Measurements from ENCODE around the gene DNLZ.

The DNLZ gene

DNA sequence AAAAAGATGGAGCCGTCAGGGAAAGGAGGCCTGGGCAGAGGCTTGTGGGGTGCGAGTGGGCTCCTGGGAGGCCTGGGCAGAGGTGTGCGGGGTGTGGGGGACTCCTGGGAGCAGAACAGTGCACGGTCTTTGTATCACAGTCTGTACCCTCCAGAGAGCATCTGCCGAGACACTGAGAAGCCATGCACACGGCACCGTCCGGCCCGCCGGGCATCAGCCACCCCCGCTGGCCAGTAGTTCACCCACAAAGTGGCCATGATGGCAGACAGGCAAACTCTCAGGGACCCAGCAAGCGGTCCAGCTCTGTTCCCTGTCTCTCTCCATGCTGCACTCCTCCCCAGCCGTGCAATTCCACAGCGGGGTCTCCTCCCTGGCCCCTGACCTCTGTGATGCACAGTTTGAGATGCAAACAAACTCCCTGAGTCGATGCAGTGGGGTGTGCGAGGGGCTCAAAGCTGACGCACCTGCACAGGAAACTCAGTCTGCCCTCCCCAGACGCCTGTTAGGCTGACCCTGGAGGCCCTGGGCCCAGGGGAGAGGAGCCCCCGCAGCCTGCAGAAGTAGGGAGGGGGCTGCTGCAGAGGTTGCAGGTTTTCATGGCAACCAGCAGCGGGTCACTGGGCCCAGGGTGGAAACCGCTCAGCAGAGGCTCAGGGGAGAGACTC is 45.3 kb downstream of the DNLZ start:
- no peaks in the 10 kb centered on the region for H3K27me3 Mint-ChIP-seq
- peaks cover 15% of the 10 kb centered on the region for H3K4me1 Mint-ChIP-seq
- H3K9me3 Mint-ChIP-seq, result peaks cover 21 to 25% of the 10 kb centered on the region in 2 donors
- no peak overlapping the region for H3K4me3 Mint-ChIP-seq
- ATAC-seq (no peak), DNase-seq (no peak)
- H3K27ac Mint-ChIP-seq, result no peak overlapping the region

GRCh38 chr9:136317695-136318094 is 45.8 kb downstream of the DNLZ start:
- Mint-ChIP-seq H3K27me3 (no peaks in the 10 kb centered on the region), H3K9me3 (peaks cover 21 to 25% of the 10 kb centered on the region in 2 donors)

GRCh38 chr9:136316896-136317676 is 46.5 kb downstream of the DNLZ start:
- Mint-ChIP-seq H3K27me3 (no peaks in the 10 kb centered on the region), H3K4me1 (peaks cover 9% of the 10 kb centered on the region), H3K27ac (no peak overlapping the region), H3K9me3 (peaks cover 21 to 25% of the 10 kb centered on the region in 2 donors), H3K4me3 (no peak overlapping the region)
- DNase-seq (no peak), ATAC-seq (no peak)

More at GRCh38 chr9:136317695-136318094, 45.8 kb downstream of the DNLZ start:
- peaks cover 9% of the 10 kb centered on the region for H3K4me1 Mint-ChIP-seq
- H3K4me3 Mint-ChIP-seq, result no peak overlapping the region
- ATAC-seq, result no peak
- DNase-seq, result no peak
- H3K27ac Mint-ChIP-seq, result no peak overlapping the region

GRCh38 chr9:136316271-136316751 is 47.2 kb downstream of the DNLZ start:
- peak in 1 of 2 donors; percentile 43 for DNase-seq
- Mint-ChIP-seq H3K27me3 (no peaks in the 10 kb centered on the region), H3K4me1 (peaks cover 9% of the 10 kb centered on the region), H3K4me3 (peak overlapping the region in 1 of 2 donors; percentile 33), H3K9me3 (peaks cover 21 to 25% of the 10 kb centered on the region in 2 donors), H3K27ac (peak overlapping the region in 1 of 2 donors; percentile 64)
- peak; percentile 56 for ATAC-seq

DNA sequence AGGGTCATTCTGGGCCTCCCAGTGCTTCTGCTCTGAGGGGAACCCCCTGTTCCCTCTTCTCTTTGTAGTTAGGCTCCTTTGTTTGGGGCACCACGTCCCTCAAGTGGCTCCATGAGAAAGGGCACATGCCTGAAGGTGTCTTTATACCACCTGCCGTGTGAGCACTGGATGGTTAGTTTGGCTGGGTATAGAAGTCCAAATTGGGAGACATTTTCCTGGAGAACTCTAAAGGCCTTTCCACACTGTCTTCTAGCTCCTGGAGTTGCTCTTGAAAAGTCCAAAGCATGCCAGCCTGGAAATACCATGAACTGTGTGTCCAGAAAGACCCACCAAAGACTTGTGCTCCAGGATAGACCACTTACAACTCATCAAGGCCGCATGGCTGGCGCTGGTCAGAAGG is 48.6 kb downstream of the DNLZ start:
- Mint-ChIP-seq H3K27ac (no peak overlapping the region), H3K4me3 (no peak overlapping the region), H3K9me3 (peaks cover 21 to 25% of the 10 kb centered on the region in 2 donors), H3K4me1 (peaks cover 9% of the 10 kb centered on the region), H3K27me3 (no peaks in the 10 kb centered on the region)
- DNase-seq (no peak), ATAC-seq (no peak)

- Mint-ChIP-seq H3K27me3 (no peaks in the 10 kb centered on the region), H3K27ac (peak overlapping the region in 1 of 2 donors; percentile 13)
- ATAC-seq, result no peak
These were observed 49.5 kb downstream of the DNLZ start for GRCh38 chr9:136314056-136314416.

GRCh38 chr9:136313111-136314055 is 50.2 kb downstream of the DNLZ start:
- Mint-ChIP-seq H3K27ac (peak overlapping the region in 1 of 2 donors; percentile 13), H3K4me3 (no peak overlapping the region), H3K9me3 (peaks cover 21 to 25% of the 10 kb centered on the region in 2 donors), H3K4me1 (peaks cover 9% of the 10 kb centered on the region), H3K27me3 (no peaks in the 10 kb centered on the region)
- ATAC-seq, result no peak
- no peak for DNase-seq

More at GRCh38 chr9:136314056-136314416, 49.5 kb downstream of the DNLZ start:
- Mint-ChIP-seq H3K4me1 (peaks cover 9% of the 10 kb centered on the region), H3K4me3 (no peak overlapping the region), H3K9me3 (peaks cover 21 to 25% of the 10 kb centered on the region in 2 donors)
- no peak for DNase-seq

GRCh38 chr9:136312436-136312835 is 51.1 kb downstream of the DNLZ start:
- DNase-seq (peak; percentile 57 to 64), ATAC-seq (peak; percentile 82)
- H3K27me3 Mint-ChIP-seq, result no peaks in the 10 kb centered on the region
- peaks cover 9% of the 10 kb centered on the region for H3K4me1 Mint-ChIP-seq
- no peak overlapping the region for H3K27ac Mint-ChIP-seq
- H3K4me3 Mint-ChIP-seq, result no peak overlapping the region
- H3K9me3 Mint-ChIP-seq, result peaks cover 21 to 25% of the 10 kb centered on the region in 2 donors

DNA sequence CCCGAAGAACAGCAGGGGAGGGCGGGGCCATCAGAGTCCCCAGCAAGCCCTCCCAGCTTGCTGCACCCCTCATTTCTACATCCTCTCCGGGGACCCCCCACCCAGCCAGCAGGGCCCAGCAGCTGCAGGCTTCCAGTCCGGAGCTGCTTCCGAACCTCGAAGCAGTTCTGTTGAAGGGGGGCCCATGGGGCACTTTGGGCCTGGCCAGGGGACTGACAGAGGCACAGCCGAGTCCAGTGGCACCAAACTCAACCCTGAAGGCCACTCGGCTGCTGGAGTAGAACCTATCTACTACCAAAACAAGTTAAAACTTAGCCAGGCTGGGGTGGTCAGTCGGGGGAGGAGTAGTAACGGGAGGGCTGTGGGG is 51.6 kb downstream of the DNLZ start:
- Mint-ChIP-seq H3K9me3 (peaks cover 21 to 25% of the 10 kb centered on the region in 2 donors), H3K4me3 (no peak overlapping the region), H3K4me1 (peaks cover 9% of the 10 kb centered on the region), H3K27me3 (no peaks in the 10 kb centered on the region), H3K27ac (no peak overlapping the region)
- DNase-seq (no peak), ATAC-seq (no peak)

DNA sequence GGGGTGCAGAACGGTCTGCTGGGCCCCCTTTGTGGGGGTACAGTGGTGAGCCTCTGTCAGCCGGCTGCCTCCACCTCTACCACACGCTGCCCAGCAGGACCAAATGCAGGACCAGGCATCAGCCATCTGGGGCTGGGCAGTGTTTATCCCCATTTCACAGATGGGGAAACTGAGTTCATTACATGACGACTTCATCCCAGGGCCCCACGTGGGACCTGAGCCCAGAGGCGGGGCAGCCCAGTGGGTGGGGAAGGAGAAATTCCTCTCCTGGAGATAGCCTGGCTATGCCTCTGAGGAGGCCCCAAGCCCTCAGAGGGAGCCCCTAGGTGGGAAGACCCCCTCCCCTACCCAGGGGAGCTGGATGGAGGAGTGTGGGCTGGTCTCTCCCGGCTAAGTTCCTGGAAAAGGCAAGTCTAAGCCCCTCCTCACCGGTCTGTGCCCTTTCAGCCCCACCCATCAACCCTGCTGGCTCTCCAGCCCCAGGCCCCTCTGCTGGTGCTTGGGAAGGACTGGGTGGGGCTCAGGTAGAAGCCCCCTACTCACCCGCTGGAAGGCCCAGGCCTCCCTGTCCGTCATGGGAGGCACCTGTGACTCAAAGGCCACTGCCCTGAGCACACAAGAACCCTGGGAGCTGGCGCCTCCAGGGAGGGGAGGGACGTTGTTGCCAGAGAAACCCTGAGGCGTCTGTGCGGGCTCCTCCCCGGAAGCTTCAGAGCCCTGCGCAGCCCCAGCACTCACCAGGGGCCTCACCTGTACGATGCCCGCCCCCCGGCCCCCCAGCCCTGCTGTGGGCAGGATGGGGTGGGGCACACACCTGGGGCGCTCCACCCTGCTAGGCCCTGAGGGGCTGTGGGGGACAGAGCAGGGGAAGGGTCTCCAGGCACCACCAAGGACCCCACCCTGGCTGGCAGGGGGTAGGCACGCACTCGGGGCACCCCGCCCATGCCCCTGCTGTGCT is 52.2 kb downstream of the DNLZ start:
- peak; percentile 38 for ATAC-seq

DNA sequence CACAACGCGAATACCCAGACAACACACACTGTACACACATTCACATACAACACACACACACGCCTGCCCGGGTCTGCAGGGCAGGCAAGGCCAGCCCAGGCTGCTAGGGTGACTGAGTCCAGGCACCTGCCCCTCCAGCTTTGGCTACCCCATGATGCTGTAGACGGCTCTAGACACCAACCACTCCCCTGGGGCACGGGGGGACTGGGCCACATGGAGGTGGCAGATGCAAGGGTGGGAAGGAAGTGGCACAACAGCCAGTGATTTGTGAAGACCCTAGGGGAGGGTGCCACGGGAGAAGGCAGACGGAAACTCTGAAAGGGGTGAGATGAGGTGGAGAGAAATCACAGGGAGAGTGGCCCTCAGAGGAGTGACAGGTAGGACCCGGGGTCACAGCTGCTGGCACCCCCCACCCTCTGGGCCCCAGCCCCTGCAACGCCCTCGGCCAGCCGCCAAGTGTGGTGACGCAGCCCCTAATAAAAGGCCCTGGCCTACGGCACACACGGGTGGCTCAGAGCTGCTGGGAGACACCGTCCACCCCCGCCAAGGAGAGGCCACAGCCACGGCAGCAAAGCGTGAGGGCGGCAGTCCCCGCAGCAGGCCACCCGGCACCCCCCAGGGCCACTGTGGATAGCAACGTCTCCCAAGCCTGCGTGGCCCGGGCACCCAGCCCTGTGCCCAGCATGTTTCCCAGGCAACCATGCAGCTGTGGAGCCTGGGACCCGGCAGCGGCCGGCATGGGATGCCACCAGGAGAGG is 53.1 kb downstream of the DNLZ start:
- Mint-ChIP-seq H3K4me3 (no peak overlapping the region), H3K27me3 (no peaks in the 10 kb centered on the region), H3K4me1 (no peaks in the 10 kb centered on the region)

More for the DNA sequence above, 52.2 kb downstream of the DNLZ start:
- Mint-ChIP-seq H3K9me3 (peaks cover 17 to 20% of the 10 kb centered on the region in 2 donors), H3K4me1 (peaks cover 6% of the 10 kb centered on the region), H3K27ac (no peak overlapping the region), H3K27me3 (no peaks in the 10 kb centered on the region), H3K4me3 (no peak overlapping the region)
- no peak for DNase-seq

DNA sequence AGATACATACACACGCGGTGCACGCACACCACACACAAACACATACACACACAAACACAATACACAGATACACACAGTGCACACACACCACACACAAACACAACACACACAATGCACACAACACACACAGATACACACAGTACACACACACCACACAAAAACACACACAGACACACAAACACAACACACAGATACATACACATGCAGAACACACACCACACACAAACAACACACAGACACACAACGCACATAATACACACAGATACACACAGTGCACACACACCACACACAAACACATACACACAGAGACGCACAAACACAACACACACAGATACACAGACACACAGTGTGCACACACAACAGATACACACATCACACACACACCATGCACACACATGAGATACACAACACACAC is 53.7 kb downstream of the DNLZ start:
- H3K4me3 Mint-ChIP-seq, result no peak overlapping the region
- H3K9me3 Mint-ChIP-seq, result peaks cover 4 to 5% of the 10 kb centered on the region in 2 donors

More for the DNA sequence above, 53.1 kb downstream of the DNLZ start:
- H3K9me3 Mint-ChIP-seq, result peaks cover 11 to 12% of the 10 kb centered on the region in 2 donors
- DNase-seq (no peak), ATAC-seq (no peak)
- H3K27ac Mint-ChIP-seq, result no peak overlapping the region

More for the DNA sequence above, 53.7 kb downstream of the DNLZ start:
- no peaks in the 10 kb centered on the region for H3K4me1 Mint-ChIP-seq
- DNase-seq (no peak), ATAC-seq (no peak)
- H3K27ac Mint-ChIP-seq, result no peak overlapping the region
- H3K27me3 Mint-ChIP-seq, result no peaks in the 10 kb centered on the region
